ENCODE results near the gene STRIP2. TPM values are rescaled to one million over a fixed set of nuclear protein-coding genes. Genes with fewer than 3 reads are reported as not detected.
"Not testable (repeated sequence)": the region's sequence is repeated elsewhere in the genome, so short reads cannot be mapped to it uniquely, and the experiment has no call there.

Gene STRIP2
- total RNA-seq, 1 experiment from 2014 or later: 9.9 TPM

DNA sequence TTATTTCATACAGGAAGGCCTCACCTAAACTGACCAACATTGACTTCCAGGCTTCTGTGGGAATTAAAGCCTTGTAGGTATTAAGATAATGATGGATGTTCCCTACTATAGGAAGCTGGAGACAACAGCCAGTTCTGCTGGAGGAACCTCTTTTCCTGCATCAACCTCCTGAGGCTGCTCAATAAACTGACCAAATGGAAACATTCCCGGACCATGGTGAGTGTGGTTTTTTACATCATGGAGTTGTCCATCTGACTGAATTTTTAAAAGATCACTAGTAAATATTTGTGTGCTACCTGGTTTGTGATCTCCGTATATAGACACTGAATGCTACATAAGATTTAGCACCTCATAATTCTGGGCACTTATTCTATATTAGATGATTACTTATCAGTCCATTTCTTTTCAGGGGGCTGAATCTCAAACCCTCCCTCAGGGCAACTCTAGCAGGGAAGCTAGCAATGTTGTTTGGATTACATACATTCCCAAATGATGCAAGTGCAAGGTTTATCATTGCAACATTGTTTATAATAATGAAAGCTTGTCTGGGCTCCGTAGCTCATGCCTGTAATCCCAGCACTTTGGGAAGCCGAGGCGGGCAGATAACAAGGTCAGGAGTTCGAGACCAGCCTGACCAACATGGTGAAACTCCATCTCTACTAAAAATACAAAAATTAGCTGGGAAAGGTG is 46.6 kb downstream of the STRIP2 start:
- DNase-seq: no peak
- Histone ChIP-seq H2BK5ac (ENCODE audit: insufficient read length, low read length) (no peak overlapping the region), H3K4ac (ENCODE audit: low read depth, low read length) (no peak overlapping the region), H3K9ac (ENCODE audit: extremely low read depth, insufficient read length, low read length) (no peak overlapping the region), H3K23ac (ENCODE audit: insufficient read length, low read depth, low read length) (no peak overlapping the region), H3K79me1 (ENCODE audit: insufficient read depth, low read depth, low read length, poor library complexity, severe bottlenecking) (no peaks in the 10 kb centered on the region), H2BK120ac (ENCODE audit: low read depth, low read length, poor library complexity, severe bottlenecking) (no peak overlapping the region), H4K20me1 (ENCODE audit: control insufficient read depth, insufficient read depth, insufficient read length) (no peaks in the 10 kb centered on the region), H3T11ph (ENCODE audit: low read length) (no peak overlapping the region), H2BK20ac (ENCODE audit: low read depth, low read length, poor library complexity, severe bottlenecking) (no peak overlapping the region), H4K5ac (ENCODE audit: insufficient read length, low read depth, low read length) (no peak overlapping the region), H4K8ac (replicated peaks; ENCODE audit: insufficient read length, low read depth, low read length) (no peak overlapping the region), H3K56ac (ENCODE audit: insufficient read length, low read depth, low read length) (no peak overlapping the region), H3K27me3 (ENCODE audit: insufficient read depth, low read length) (no peaks in the 10 kb centered on the region), H3K18ac (ENCODE audit: insufficient read length, low read depth, low read length) (no peak overlapping the region), H2BK15ac (ENCODE audit: low read depth, low read length) (no peak overlapping the region), H2BK12ac (ENCODE audit: insufficient read length, low read depth, low read length) (no peak overlapping the region), H3K9me3 (ENCODE audit: control insufficient read depth, low read depth, low read length) (no peaks in the 10 kb centered on the region), H3K4me2 (ENCODE audit: insufficient read depth, insufficient read length, low read length) (no peak overlapping the region), H2AFZ (ENCODE audit: low read length) (no peak overlapping the region), H3K27ac (ENCODE audit: insufficient read length, low read depth, low read length) (no peak overlapping the region), H3K23me2 (ENCODE audit: insufficient read length, low read depth, low read length, poor library complexity, severe bottlenecking) (no peaks in the 10 kb centered on the region), H4K91ac (ENCODE audit: insufficient read length, low read depth, low read length) (no peak overlapping the region), H3K14ac (ENCODE audit: insufficient read depth, low read length) (no peak overlapping the region), H2AK5ac (ENCODE audit: insufficient read length, low read length) (no peak overlapping the region), H3K79me2 (ENCODE audit: insufficient read depth, low read length) (no peaks in the 10 kb centered on the region), H3K4me1 (ENCODE audit: insufficient read depth, low read length) (no peaks in the 10 kb centered on the region)
- Mint-ChIP-seq H3K36me3 (ENCODE audit: insufficient read depth in 1 of 3, low read depth in 3 of 3) (peaks cover 19 to 32% (median 31%) of the 10 kb centered on the region in 3 experiments), H3K4me3 (no peak overlapping the region), H3K9me3 (peaks cover 9 to 13% of the 10 kb centered on the region in 2 experiments; a peak in 4 of 5 replicates), H3K27me3 (ENCODE audit: low read depth) (no peaks in the 10 kb centered on the region), H3K4me1 (no peaks in the 10 kb centered on the region), H3K27ac (no peak overlapping the region)
- WGBS (ENCODE audit: extremely low coverage, insufficient read length, low lambda C conversion rate): no CpG with 5 or more reads among the region's 6 CpGs
- TF ChIP-seq, protein P1, sequence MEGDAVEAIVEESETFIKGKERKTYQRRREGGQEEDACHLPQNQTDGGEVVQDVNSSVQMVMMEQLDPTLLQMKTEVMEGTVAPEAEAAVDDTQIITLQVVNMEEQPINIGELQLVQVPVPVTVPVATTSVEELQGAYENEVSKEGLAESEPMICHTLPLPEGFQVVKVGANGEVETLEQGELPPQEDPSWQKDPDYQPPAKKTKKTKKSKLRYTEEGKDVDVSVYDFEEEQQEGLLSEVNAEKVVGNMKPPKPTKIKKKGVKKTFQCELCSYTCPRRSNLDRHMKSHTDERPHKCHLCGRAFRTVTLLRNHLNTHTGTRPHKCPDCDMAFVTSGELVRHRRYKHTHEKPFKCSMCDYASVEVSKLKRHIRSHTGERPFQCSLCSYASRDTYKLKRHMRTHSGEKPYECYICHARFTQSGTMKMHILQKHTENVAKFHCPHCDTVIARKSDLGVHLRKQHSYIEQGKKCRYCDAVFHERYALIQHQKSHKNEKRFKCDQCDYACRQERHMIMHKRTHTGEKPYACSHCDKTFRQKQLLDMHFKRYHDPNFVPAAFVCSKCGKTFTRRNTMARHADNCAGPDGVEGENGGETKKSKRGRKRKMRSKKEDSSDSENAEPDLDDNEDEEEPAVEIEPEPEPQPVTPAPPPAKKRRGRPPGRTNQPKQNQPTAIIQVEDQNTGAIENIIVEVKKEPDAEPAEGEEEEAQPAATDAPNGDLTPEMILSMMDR (conservative IDR thresholded peaks at IDR 0.05): no peak

- H3K23me2 ChIP-seq (ENCODE audit: insufficient read length, low read depth, low read length, poor library complexity, severe bottlenecking); H3K56ac ChIP-seq (ENCODE audit: insufficient read length, low read depth, low read length); H3K4me3 Mint-ChIP-seq; H3K27me3 ChIP-seq (ENCODE audit: insufficient read depth, low read length); H3K79me1 ChIP-seq (ENCODE audit: insufficient read depth, low read depth, low read length, poor library complexity, severe bottlenecking); H2AFZ ChIP-seq (ENCODE audit: low read length); H3K79me2 ChIP-seq (ENCODE audit: insufficient read depth, low read length); H4K91ac ChIP-seq (ENCODE audit: insufficient read length, low read depth, low read length); H3K9me3 ChIP-seq (ENCODE audit: control insufficient read depth, low read depth, low read length); H3K27ac Mint-ChIP-seq; H3K4me2 ChIP-seq (ENCODE audit: insufficient read depth, insufficient read length, low read length); H3K18ac ChIP-seq (ENCODE audit: insufficient read length, low read depth, low read length); H3K23ac ChIP-seq (ENCODE audit: insufficient read length, low read depth, low read length); H3K27me3 Mint-ChIP-seq (ENCODE audit: low read depth); H3K14ac ChIP-seq (ENCODE audit: insufficient read depth, low read length); H4K20me1 ChIP-seq (ENCODE audit: control insufficient read depth, insufficient read depth, insufficient read length); H3K9ac ChIP-seq (ENCODE audit: extremely low read depth, insufficient read length, low read length); H3K4ac ChIP-seq (ENCODE audit: low read depth, low read length); H2AK5ac ChIP-seq (ENCODE audit: insufficient read length, low read length); H2BK120ac ChIP-seq (ENCODE audit: low read depth, low read length, poor library complexity, severe bottlenecking); H3K4me1 ChIP-seq (ENCODE audit: insufficient read depth, low read length); H4K5ac ChIP-seq (ENCODE audit: insufficient read length, low read depth, low read length); H2BK5ac ChIP-seq (ENCODE audit: insufficient read length, low read length); H3T11ph ChIP-seq (ENCODE audit: low read length); DNase-seq; H2BK20ac ChIP-seq (ENCODE audit: low read depth, low read length, poor library complexity, severe bottlenecking); H3K4me1 Mint-ChIP-seq; H2BK15ac ChIP-seq (ENCODE audit: low read depth, low read length); H2BK12ac ChIP-seq (ENCODE audit: insufficient read length, low read depth, low read length); H3K27ac ChIP-seq (ENCODE audit: insufficient read length, low read depth, low read length); H4K8ac ChIP-seq (replicated peaks; ENCODE audit: insufficient read length, low read depth, low read length): not testable (repeated sequence)
- no CpG with 5 or more reads among the region's 6 CpGs for WGBS (ENCODE audit: extremely low coverage, insufficient read length, low lambda C conversion rate)
- Mint-ChIP-seq H3K9me3 (peaks cover 8 to 10% of the 10 kb centered on the region in 2 experiments; a peak in 4 of 5 replicates), H3K36me3 (ENCODE audit: insufficient read depth in 1 of 3, low read depth in 3 of 3) (peaks cover 18 to 31% (median 27%) of the 10 kb centered on the region in 3 experiments)
Measured at GRCh38 chr7:129481376-129481775, 47.1 kb downstream of the STRIP2 start.
